H9 (cell line): ENCODE data around the gene FPGS. TPM values are rescaled to one million over a fixed set of nuclear protein-coding genes. Genes with fewer than 3 reads are reported as not detected.

ENCODE experiments used
- DNase-seq: peaks from one replicate; pipeline ENCODE4 v3.0.0-alpha.2; 2017
- H2AFZ ChIP-seq: one replicate; pipeline ENCODE4 v1.6.1; 2013; ENCODE audit warnings: mild to moderate bottlenecking, low read length, control low read depth, moderate library complexity
- H2AK5ac ChIP-seq: 2 replicates; pipeline ENCODE4 v1.6.1; 2013; ENCODE audit warnings: low read length, control low read depth, mixed read lengths; ENCODE audit not compliant: insufficient read length
- H2BK120ac ChIP-seq: one replicate; pipeline ENCODE4 v1.6.1; 2013; ENCODE audit warnings: low read depth, mild to moderate bottlenecking, low read length, control low read depth, inconsistent platforms; ENCODE audit not compliant: poor library complexity, severe bottlenecking
- H2BK12ac ChIP-seq: 2 replicates; pipeline ENCODE4 v1.6.1; 2013; ENCODE audit warnings: low read length, control low read depth, mixed read lengths, low read depth; ENCODE audit not compliant: insufficient read length
- H2BK15ac ChIP-seq: 2 replicates; pipeline ENCODE4 v1.6.1; 2013; ENCODE audit warnings: low read depth, low read length, control low read depth
- H2BK20ac ChIP-seq: one replicate; pipeline ENCODE4 v1.6.1; 2013; ENCODE audit warnings: low read depth, mild to moderate bottlenecking, low read length, control low read depth, inconsistent platforms; ENCODE audit not compliant: poor library complexity, severe bottlenecking
- H2BK5ac ChIP-seq: 2 replicates; pipeline ENCODE4 v1.6.1; 2013; ENCODE audit warnings: low read length, control low read depth, mixed read lengths; ENCODE audit not compliant: insufficient read length
- H3K14ac ChIP-seq: 2 replicates; pipeline ENCODE4 v1.6.1; 2013; ENCODE audit warnings: low read length, control low read depth; ENCODE audit not compliant: insufficient read depth
- H3K18ac ChIP-seq: 2 replicates; pipeline ENCODE4 v1.6.1; 2013; ENCODE audit warnings: low read depth, mild to moderate bottlenecking, mixed read lengths, low read length, control low read depth; ENCODE audit not compliant: insufficient read length
- H3K23ac ChIP-seq: 2 replicates; pipeline ENCODE4 v1.6.1; 2013; ENCODE audit warnings: low read length, control low read depth, mixed read lengths, low read depth; ENCODE audit not compliant: insufficient read length
- H3K23me2 ChIP-seq: 2 replicates; pipeline ENCODE4 v1.6.1; 2013; ENCODE audit warnings: low read depth, mild to moderate bottlenecking, mixed read lengths, low read length, control low read depth; ENCODE audit not compliant: insufficient read length, poor library complexity, severe bottlenecking
- H3K27ac ChIP-seq: 2 replicates; pipeline ENCODE4 v1.5.1; 2013; ENCODE audit warnings: low read length, control low read depth, mixed read lengths, low read depth; ENCODE audit not compliant: insufficient read length
- H3K27me3 ChIP-seq: 2 replicates; pipeline ENCODE4 v1.6.1; 2013; ENCODE audit warnings: low read length, control low read depth, inconsistent platforms; ENCODE audit not compliant: insufficient read depth
- H3K4ac ChIP-seq: 2 replicates; pipeline ENCODE4 v1.6.1; 2013; ENCODE audit warnings: low read depth, mild to moderate bottlenecking, control low read depth, inconsistent platforms, low read length, moderate library complexity
- H3K4me1 ChIP-seq: 2 replicates; pipeline ENCODE4 v1.6.1; 2013; ENCODE audit warnings: low read length, control low read depth, inconsistent platforms; ENCODE audit not compliant: insufficient read depth
- H3K4me2 ChIP-seq: 2 replicates; pipeline ENCODE4 v1.6.1; 2013; ENCODE audit warnings: low read length, control low read depth, mixed read lengths; ENCODE audit not compliant: insufficient read length, insufficient read depth
- H3K56ac ChIP-seq: 2 replicates; pipeline ENCODE4 v1.6.1; 2013; ENCODE audit warnings: low read depth, mild to moderate bottlenecking, mixed read lengths, low read length, control low read depth; ENCODE audit not compliant: insufficient read length
- H3K79me1 ChIP-seq: 2 replicates; pipeline ENCODE4 v1.6.1; 2013; ENCODE audit warnings: low read depth, mild to moderate bottlenecking, moderate library complexity, low read length, control low read depth, inconsistent platforms; ENCODE audit not compliant: insufficient read depth, poor library complexity, severe bottlenecking
- H3K79me2 ChIP-seq: 2 replicates; pipeline ENCODE4 v1.6.1; 2013; ENCODE audit warnings: low read length, control low read depth, inconsistent platforms; ENCODE audit not compliant: insufficient read depth
- H3K9ac ChIP-seq: 2 replicates; pipeline ENCODE4 v1.6.1; 2013; ENCODE audit warnings: low read length, control low read depth, mixed read lengths; ENCODE audit not compliant: insufficient read length; ENCODE audit errors: extremely low read depth
- H3K9me3 ChIP-seq: one replicate; pipeline ENCODE4 v1.6.1; 2013; ENCODE audit warnings: low read depth, low read length, inconsistent platforms; ENCODE audit not compliant: control insufficient read depth
- H3T11ph ChIP-seq: one replicate; pipeline ENCODE4 v1.6.1; 2013; ENCODE audit warnings: mild to moderate bottlenecking, low read length, control low read depth, inconsistent platforms
- H4K20me1 ChIP-seq: one replicate; pipeline ENCODE4 v1.6.1; 2013; ENCODE audit not compliant: control insufficient read depth, insufficient read length, insufficient read depth
- H4K5ac ChIP-seq: 2 replicates; pipeline ENCODE4 v1.6.1; 2013; ENCODE audit warnings: low read depth, mild to moderate bottlenecking, mixed read lengths, low read length, control low read depth; ENCODE audit not compliant: insufficient read length
- H4K8ac ChIP-seq: replicated peaks from 2 replicates; pipeline ENCODE4 v1.6.1; 2013; ENCODE audit warnings: low read length, control low read depth, mixed read lengths, low read depth; ENCODE audit not compliant: insufficient read length
- H4K91ac ChIP-seq: 2 replicates; pipeline ENCODE4 v1.6.1; 2013; ENCODE audit warnings: low read depth, mild to moderate bottlenecking, moderate library complexity, mixed read lengths, low read length, control low read depth; ENCODE audit not compliant: insufficient read length
- H3K27ac Mint-ChIP-seq, 3 experiments: 2 replicates in 2 of 3; 3 replicates in 1 of 3; pipeline ENCODE4 v1.8.0; 2020 to 2021; ENCODE audit warnings: mixed read lengths in 3 of 3, mild to moderate bottlenecking in 1 of 3, moderate library complexity in 1 of 3
- H3K27me3 Mint-ChIP-seq: 2 replicates; pipeline ENCODE4 v1.8.0; 2021; ENCODE audit warnings: low read depth, mild to moderate bottlenecking, moderate library complexity, mixed read lengths
- H3K36me3 Mint-ChIP-seq, 3 experiments: 2 replicates in 2 of 3; 3 replicates in 1 of 3; pipeline ENCODE4 v1.8.0; 2020 to 2021; ENCODE audit warnings: low read depth in 3 of 3, mixed read lengths in 3 of 3; ENCODE audit not compliant: insufficient read depth in 1 of 3
- H3K4me1 Mint-ChIP-seq, 2 experiments: 2 replicates each; pipeline ENCODE4 v1.8.0; 2020; ENCODE audit warnings: mixed read lengths in 2 of 2
- H3K4me3 Mint-ChIP-seq, 2 experiments: 2 replicates in 1 of 2; 3 replicates in 1 of 2; pipeline ENCODE4 v1.8.0; 2020 to 2021; ENCODE audit warnings: mild to moderate bottlenecking in 2 of 2, mixed read lengths in 2 of 2, moderate library complexity in 1 of 2
- H3K9me3 Mint-ChIP-seq, 2 experiments: 2 replicates in 1 of 2; 3 replicates in 1 of 2; pipeline ENCODE4 v1.8.0; 2020; ENCODE audit warnings: mild to moderate bottlenecking in 2 of 2, mixed read lengths in 2 of 2, moderate library complexity in 1 of 2
- WGBS: extraction: QIAGEN DNeasy Blood & Tissue Kit; methylation state at CpG from one replicate; pipeline ENCODE4 v1.1.7; 2013; ENCODE audit warnings: missing lambda C conversion rate, low lambda C conversion rate, mixed read lengths; ENCODE audit not compliant: insufficient read length; ENCODE audit errors: extremely low coverage; 5-methylcytosine and 5-hydroxymethylcytosine counted together
- total RNA-seq: library from RNA; stranded (reverse); gene quantifications from 2 replicates; pipeline ENCODE4 v1.2.1, GENCODE V29; 2021
- TF ChIP-seq, protein P1 (sequence below): fragments of 200-600 bp; sonication (generic); conservative IDR thresholded peaks from 3 replicates; pipeline ENCODE4 v1.8.0; 2021; ENCODE audit warnings: antibody characterized with exemption, mild to moderate bottlenecking

Gene FPGS
- total RNA-seq, 1 experiment from 2014 or later = 68.4 TPM

- Histone ChIP-seq H4K91ac (no peak overlapping the region), H2BK15ac (no peak overlapping the region), H3K79me1 (peaks cover 16% of the 10 kb centered on the region), H2AK5ac (no peak overlapping the region), H2AFZ (no peak overlapping the region), H3K56ac (no peak overlapping the region), H2BK20ac (no peak overlapping the region), H3K23ac (no peak overlapping the region), H3K18ac (no peak overlapping the region), H3K14ac (no peak overlapping the region), H4K8ac (no peak overlapping the region), H3K9me3 (no peaks in the 10 kb centered on the region), H3K4me2 (no peak overlapping the region), H3K79me2 (peaks cover 3% of the 10 kb centered on the region; the same call in 1 of the 2 replicates), H4K20me1 (no peaks in the 10 kb centered on the region), H3K9ac (no peak overlapping the region), H3T11ph (no peak overlapping the region), H3K23me2 (peaks cover 2% of the 10 kb centered on the region), H2BK12ac (no peak overlapping the region), H3K27ac (no peak overlapping the region), H2BK5ac (no peak overlapping the region), H4K5ac (no peak overlapping the region), H2BK120ac (no peak overlapping the region), H3K4me1 (no peaks in the 10 kb centered on the region), H3K4ac (no peak overlapping the region), H3K27me3 (no peaks in the 10 kb centered on the region)
- TF ChIP-seq, protein P1, sequence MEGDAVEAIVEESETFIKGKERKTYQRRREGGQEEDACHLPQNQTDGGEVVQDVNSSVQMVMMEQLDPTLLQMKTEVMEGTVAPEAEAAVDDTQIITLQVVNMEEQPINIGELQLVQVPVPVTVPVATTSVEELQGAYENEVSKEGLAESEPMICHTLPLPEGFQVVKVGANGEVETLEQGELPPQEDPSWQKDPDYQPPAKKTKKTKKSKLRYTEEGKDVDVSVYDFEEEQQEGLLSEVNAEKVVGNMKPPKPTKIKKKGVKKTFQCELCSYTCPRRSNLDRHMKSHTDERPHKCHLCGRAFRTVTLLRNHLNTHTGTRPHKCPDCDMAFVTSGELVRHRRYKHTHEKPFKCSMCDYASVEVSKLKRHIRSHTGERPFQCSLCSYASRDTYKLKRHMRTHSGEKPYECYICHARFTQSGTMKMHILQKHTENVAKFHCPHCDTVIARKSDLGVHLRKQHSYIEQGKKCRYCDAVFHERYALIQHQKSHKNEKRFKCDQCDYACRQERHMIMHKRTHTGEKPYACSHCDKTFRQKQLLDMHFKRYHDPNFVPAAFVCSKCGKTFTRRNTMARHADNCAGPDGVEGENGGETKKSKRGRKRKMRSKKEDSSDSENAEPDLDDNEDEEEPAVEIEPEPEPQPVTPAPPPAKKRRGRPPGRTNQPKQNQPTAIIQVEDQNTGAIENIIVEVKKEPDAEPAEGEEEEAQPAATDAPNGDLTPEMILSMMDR = no peak
- DNase-seq = no peak
- Mint-ChIP-seq H3K9me3 (no peaks in the 10 kb centered on the region), H3K4me3 (no peak overlapping the region), H3K27me3 (peaks cover 1% of the 10 kb centered on the region; the same call in 1 of the 2 replicates), H3K27ac (peak overlapping the region in 1 of 3 experiments; percentile 75; a peak in 3 of 7 replicates), H3K4me1 (peaks cover 13 to 27% of the 10 kb centered on the region in 2 experiments), H3K36me3 (peaks cover 41 to 59% (median 58%) of the 10 kb centered on the region in 3 experiments)
- no CpG with 5 or more reads among the region's 25 CpGs for WGBS
These were observed 13.5 kb upstream of the FPGS start for GRCh38 chr9:127789179-127789578.
